NCI-H128 (cell line): ENCODE results near the gene AUH.
"Not testable (repeated sequence)": the region's sequence is repeated elsewhere in the genome, so short reads cannot be mapped to it uniquely, and the experiment has no call there.

Experiments
- DNase-seq: peaks from one replicate; lab custom pipeline; 2025; ENCODE audit not compliant: unreplicated experiment; lab: John Stamatoyannopoulos, UW

Gene AUH

DNA sequence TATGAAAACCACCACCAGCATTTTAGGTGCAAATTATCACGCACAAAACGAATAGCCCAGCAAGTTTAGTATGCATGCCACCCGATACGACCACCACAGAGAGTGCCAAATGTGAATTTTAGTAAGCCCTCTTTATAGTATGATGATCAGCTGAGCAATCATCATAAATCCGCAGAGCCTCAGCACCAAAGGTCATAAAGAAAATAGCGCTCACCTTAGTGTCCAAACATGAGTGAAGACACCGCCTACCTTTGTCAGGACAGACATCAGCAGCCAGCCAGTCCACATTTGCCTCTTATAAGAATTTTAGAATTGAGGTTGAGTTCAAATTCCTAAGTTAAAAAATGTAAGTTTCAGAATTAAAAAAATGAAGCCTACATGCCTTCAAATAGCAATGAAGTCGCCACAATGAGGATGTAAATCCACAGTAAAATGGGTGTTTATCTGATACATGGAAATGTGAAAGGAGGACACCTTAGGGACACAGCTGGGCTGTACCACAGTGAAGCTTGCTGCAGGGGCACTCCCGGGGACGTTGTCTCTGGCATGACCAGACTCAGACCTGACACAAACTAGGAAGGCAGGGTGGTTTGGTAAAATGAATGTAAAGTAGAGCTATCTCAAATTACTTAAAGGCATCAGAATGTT, 149.0 kb downstream of the AUH start:
- DNase-seq = no peak

DNA sequence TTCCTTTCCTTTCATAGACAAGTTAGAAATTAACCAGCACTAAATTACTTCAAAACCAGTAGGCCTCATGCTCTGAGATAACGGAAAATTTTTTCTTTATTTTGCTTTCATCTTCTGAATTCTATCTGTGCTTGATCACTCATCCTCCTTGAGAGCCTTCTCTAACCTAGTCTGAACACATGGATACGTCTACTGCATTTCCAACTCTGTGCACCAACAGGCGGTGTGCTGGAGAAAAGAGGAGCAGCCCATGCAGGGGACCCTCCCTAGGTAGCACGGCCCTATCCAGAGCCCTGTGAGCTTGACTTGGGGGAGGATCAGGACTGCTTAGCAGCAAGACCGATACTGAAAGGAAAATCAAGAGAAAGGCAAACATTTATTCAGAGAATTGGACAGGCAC, 149.8 kb downstream of the AUH start:
- DNase-seq = no peak

DNA sequence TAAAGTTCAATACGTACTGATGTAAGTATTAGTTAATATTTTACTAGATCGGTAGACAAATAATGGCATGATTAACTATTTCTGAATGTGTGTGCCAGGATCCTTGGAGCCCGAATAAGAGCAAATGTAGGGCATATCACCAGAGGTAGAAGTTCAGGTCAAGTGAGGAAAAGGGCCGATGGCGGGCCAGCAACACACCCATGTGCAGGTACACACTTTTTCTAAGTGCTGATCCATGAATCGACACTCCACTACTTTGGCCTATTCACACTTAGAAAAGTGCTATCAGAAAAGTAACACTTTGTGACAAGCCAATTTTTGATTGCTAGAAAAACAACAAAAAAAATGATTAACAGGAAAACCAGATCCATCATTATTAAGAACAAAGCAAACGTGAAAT, 150.3 kb downstream of the AUH start:
- no peak for DNase-seq

DNA sequence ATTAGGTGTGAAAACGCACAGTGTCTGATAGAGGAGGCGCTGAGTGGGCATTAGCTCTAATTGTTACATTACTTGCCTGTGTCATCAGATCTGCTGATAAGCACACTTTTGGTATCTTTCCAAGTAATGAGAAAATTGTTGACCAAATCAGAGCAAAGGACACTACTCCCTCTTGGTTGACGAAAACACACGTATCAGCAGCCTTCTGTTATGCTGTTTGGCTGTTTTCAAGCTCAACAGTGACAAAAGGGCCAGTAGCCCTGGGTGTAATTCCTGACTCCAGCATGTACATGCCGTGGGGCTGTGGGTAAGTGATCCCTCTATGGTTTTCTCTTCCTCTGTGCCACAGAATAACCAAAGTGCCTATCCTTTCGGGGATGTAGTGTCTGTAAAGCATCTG, 151.4 kb downstream of the AUH start:
- DNase-seq = no peak

DNA sequence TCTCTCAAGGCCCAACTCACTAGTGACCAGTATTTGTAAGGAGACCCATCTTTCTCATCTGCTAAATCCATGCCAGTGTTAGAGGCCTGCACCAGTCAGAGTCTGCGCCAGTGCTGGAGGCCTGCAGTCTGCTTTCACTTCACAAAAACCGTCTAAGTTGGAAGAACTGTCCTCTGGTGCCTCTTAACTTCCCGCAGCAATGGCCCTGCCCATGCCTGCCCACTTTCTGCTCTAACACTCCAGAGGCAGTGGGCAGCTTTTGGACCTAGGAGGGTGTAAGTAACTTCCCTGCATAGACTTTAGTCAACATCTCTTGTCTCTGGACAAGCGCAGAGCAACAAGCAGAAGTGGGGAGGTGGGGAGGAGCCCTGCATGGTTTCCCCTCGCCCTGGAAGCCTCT, 152.9 kb downstream of the AUH start:
- no peak for DNase-seq

DNA sequence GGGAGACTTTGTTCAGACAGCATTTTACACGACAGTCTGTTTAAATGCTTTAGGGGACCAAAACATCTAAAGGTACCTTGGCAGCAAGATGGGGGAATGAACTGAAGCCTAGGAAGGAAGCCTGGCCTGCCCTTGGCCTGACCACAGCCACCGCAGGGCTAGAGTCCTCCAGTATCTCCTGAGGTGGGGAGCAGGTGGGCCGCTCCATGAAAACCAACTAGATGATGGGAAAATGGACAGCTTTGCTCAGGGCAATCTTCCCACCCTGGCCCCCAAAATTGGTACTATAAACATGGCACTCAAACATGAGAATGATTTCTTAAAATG, 153.3 kb downstream of the AUH start:
- no peak for DNase-seq

DNA sequence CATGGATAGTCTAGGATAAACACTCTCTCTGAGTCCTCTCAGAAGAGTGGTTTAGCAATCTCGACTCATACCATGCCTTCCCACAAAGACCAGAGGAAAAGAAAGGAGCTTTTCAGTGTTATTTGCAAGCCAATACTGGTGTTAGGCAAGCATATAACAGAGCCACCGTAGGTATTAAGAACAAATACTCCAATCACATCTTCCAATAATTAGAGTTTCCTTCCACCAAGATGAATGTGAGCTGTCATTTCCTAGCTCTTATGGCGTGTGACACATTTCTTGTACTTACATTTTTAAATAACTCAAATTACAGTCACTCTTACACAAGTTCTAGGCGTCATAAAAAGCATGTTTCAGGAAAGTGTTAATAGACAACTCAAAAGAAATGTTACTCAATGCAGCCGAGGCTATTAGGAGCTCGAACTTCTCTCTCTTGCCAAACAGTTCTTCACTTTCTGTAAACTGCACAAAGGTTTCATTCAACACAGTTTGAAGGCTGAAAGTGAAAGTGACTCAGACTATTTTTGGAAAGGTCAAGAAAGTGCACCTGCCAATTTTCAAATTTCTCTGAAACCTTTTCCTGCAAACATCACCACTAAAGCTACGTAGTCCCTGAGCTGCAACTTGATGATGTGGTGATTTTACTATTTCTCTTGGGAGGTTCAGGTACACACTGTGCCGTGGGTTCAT, 153.8 kb downstream of the AUH start:
- DNase-seq = no peak

DNA sequence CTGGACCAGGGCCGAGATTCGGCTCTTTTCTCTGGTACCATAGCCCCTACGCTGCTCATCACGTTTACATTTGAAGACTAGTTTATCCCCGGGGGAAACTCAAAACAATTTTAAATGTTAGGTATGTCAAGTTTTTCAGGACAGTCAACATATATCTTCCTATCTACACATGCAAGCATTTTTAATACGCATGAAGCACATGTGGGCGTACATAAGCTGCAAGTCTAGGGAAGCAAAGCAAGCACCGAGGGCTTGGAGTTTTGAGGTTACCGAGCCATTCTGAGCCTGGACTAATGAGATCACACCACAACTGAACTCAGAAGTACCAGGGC, 154.4 kb downstream of the AUH start:
- DNase-seq = no peak

DNA sequence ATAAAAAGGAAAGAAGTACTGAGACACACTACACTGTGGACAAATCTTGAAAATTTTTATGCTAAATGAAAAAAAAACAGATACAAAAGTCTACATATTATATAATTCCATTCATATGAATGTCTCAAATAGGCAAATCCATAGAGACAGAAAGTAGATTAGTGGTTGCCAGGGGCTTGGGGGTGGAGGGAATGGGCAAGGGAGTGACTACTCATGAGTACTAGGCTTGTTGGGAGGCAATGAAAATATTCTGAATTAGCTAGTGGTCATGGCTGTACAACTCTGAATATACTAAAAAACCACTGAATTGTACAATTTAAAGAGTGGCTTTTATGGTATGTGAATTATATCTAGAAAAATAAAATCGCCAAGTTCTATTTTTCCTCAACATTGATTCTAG, 154.9 kb downstream of the AUH start:
- DNase-seq = no peak

DNA sequence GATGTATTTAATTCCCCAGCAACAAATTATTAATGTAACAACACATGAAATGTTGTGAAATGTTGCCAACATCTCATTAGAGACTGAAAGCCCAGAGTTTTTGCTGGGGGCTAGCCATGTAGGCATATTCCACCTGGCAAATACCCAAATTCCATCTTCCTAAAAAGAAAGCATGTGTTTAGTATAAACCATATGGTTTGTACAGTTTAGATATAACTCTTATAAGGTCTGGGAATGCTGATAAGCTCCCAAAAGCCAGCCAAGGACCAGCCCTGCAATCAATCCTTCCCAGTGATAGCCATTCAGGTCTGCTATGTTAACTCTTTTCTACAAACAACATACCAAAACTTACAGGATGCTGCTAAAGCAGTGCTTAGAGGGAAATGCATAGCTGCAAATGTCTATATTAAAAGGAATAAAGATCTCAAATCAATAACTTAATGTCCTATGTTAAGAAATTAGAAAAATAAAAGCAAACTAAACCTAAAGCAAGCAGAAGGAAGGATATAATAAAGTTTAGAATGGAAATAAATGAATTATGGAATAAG, 158.9 kb downstream of the AUH start:
- no peak for DNase-seq

DNA sequence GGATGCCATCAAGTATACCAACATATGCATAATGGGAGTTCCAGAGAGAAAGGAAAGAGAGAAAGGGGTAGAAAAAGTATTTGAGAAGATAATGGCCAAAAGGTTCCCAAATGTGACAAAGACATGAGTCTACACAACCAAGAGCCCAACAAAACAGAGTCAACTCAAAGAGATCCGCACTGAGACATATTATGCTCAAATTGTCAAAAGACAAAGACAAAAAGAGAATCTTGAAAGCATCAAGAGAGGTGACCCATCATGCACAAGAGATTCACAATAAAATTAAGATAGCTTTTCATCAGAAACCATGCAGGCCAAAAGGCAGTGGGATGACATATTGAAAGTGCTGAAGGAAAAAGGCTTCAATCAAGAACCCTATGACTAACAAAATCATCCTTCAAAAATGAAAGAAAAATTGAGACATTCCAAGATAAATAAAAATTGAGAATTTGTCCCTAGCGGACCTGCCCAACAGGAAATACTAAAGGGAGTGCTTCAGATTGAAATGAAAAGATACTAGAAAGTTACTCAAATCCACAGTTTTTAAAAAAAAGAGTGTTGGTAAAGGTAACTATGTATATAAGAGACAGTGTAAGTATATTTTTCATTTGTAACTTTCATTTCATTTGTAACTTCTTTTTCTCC, 160.9 kb downstream of the AUH start:
- no peak for DNase-seq

DNA sequence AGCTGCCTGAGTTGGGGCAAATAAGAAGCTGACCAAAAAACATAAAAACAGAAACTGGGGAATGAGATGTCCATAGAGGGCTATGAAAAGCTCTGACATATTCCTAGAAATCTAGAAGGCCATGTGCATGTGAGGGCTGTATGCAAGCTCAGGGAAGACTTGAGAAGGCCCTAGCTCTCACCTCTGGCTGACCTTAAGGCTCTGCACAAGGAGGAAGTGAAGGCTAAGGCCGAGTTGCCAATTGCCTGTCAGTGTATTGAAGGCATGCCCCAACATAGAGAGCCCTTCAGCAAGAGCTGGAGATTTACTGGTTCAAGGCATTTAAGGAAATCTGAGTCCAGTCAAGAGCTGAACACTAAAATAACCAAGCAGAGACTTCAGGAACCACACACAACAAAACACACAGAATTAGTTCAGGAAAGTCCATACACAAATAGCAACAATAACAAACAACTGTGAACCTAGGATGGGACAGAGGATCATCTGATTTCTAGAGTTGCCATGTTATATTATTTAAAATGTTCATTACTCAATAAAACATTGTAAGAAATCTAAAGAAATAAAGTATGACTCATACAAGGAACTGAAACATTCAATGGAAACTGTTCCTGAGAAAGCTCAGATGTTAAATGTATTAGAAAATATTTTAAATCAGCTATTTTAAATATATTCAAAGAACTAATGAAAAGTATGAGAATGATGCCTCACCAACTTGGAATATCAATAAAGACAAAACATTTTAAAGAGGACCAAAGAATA, 161.8 kb downstream of the AUH start:
- DNase-seq = no peak

DNA sequence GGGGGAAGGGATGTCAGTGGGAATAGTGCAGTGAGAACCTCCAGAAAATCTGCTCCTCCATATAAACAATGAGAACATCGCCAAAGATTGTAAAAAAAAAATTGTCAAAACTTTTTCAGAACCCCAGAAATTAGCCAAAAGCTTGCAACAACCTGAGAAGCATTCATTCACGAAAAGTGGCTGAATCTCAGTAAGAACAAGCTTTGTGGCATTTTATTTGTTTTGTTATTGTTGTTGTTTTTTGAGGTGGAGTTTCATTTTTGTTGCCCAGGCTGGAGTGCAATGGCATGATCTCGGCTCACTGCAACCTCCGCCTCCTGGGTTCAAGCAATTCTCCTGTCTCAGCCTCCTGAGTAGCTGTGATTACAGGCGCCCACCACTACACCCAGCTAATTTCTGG, 162.8 kb downstream of the AUH start:
- DNase-seq = not testable (repeated sequence)

DNA sequence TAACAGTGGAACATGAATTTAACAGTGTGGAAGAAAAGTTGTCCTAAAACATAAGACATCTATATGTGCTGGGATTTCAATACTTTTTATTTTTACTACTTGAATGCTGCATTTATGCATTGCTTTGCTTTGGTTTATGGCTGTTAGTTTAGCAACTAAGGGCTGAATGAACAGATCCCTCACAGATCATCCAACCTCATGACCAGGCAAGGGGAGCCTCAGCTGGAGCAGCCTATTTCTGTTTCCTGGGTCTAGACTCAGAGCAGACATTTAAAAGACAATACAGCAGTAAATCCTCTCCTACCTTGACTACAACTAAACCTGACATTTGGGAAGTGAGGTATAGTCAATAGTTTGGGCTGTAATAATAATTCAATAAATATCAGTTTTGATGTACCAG, 163.3 kb downstream of the AUH start:
- no peak for DNase-seq

DNA sequence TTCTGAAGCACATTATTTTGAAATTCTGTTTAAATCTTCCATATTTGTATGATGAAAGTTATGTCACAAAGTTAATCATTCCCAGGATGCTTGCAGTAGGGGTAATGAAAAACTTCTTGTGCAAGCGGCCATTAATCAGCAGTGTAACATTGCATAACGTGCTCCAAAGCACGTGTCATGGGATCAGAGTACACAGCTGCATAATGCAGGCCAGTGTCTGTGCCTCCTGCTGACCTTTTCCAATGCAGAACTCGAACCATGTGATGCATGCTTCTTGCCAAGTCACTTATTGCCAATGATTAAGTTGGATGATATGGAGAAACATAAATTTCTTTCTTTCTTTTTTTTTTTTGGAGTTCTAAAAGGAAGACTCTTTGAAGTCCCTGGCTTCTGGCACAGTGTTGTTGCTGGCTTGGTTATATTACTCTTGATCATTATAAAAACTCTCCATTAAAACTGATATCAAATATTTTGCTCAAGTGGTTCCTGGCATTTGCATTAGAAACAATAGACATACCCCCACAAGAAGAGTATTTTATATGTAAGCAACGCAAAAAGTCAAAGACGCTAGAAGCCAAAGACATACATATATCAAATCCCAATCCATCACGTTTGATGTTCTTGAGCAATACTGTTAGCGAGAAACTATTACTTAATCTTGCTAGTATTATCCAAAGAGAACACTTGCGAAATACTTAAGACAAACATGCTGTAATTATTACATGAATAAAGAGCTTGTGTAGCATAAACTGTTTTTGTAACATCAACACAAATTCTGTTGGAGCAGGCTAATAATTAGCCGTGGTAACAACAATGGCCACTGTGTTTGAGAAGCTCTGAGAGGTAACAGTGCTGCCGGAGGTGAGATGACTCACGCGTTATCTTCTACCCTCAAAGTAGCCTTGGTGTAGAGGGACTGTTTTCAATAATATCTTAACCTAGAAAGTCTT, 164.2 kb downstream of the AUH start:
- no peak for DNase-seq

DNA sequence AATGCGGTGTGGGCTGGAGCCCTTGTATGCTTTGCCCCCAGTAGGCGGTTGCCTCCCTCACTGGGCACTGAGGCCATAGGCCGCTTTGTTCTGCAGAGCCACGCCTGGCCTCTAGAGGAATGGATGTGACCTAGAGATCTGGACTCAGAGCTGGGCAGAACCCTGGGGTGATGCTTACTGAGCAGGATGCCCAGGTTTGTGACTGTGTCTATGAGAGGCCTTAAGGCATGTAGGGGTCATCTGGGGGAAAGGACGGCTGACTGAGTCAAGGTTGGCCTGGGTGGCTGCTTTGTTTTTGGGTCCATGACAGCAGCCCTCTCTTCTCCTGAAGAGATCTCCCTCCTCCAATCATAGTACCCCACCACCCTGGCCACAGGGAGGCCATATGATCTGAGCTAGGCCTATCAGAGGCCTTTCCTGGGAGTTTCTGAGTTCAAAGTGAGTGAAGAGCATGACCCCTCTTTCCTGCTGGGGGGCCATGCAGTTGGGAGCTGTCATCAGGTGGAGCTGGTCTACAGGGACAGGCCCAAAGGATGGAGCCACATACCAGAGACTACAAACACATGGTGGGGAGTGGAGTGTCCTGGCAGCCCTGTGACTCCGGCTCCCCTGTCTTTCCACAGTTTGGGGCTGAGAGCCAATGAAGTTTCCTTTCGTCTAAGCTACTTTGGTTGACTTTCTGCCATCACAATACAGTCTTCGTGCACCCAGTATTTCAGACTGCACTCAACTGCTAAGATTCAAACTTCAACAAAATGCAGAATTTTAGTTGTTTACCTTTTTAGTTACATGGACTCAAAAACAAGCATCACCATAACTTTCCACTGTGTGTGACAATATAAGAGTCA, 165.4 kb downstream of the AUH start:
- no peak for DNase-seq

DNA sequence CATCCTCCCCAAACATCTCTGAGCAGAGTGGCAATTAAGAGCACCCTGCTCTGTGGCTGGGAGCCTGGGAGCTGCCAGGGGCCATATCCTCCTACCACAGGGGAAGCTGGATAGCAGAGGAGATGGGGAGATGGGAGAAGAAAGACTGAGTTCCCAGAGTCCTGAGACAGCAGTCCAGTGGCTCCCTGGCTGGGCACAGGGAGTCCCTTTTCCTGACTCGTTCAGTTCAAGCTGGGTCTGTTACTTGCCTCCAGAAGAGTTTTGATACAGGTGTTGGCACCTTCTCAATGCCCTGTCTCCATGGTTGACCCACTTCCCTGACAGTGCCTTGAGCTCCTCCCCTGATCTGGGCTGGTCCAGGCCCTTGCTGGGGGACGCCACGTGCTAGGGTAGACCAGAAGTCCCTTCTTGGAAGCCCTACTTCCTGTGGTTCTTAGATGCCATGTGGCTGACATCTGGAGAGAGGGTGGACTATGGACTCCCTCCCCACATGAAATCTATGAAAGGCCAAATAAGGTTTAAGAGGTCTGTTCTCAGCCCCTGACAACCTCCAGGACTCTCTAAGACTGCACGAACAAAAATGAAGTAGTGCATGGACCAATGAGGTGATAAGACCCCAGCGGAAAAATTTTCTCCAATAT, 166.2 kb downstream of the AUH start:
- DNase-seq = no peak

DNA sequence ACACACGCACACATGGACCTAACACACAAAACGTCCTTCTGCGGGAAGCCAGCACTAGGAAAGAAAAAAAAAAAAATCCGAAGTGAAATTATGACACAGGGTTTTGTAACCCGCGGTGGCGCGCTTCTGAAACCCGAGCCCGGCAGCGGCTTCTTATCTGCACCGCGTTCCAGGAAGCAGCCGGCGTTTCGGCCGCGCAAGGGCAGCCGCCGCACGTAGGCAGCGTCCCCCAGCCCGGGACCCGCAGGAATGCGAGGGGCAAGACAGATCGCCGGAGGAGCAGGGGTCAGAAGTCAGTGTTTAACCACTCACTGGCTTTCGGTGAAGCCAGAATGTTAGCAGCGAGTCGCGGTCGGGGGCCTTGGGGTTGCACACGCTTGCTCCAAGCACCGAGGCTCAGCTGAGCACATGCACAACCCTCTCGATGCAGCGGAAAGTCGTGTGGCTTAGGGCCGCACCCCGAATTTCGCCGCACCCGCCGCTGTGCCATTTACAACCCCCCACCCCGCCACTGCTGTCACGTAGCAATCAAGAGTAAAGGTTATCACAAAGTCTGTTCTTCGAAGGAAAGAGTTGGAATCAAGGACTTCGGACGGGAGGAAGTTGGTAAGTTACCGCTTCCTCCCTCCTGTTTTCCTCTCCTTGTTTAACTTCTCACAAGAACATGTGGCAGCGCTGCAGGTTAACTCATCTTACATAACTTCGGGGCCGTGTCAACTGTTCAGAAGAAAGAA, 167.9 kb downstream of the AUH start:
- peak; percentile 13 for DNase-seq
